HG02588 (cell line): ENCODE results near the gene ZNF320.
A peak's percentile ranks its signal among the peaks of the same experiment; 100 is the strongest.
"Not testable (repeated sequence)": the region's sequence is repeated elsewhere in the genome, so short reads cannot be mapped to it uniquely, and the experiment has no call there.

Experiments
- ATAC-seq: cut with Tn5 transposase; IDR thresholded peaks from one replicate; pipeline ENCODE4 v1.9.1; 2021; ENCODE audit warnings: mild to moderate bottlenecking, moderate library complexity; ENCODE audit not compliant: unreplicated experiment

Gene ZNF320

GRCh38 chr19:52922841-52923777, 25.7 kb upstream of the ZNF320 start, which contains the start of gene ZNF888:
TSS of gene ZNF888 (minus strand) at chr19:52923428. CDS start at chr19:52917873, 5,555 bp downstream.
- ATAC-seq, result peak; percentile 95

- ATAC-seq, result no peak
Measured at GRCh38 chr19:52917531-52917930, 20.1 kb upstream of the ZNF320 start.

GRCh38 chr19:52910648-52911047, 13.2 kb upstream of the ZNF320 start:
- no peak for ATAC-seq

DNA sequence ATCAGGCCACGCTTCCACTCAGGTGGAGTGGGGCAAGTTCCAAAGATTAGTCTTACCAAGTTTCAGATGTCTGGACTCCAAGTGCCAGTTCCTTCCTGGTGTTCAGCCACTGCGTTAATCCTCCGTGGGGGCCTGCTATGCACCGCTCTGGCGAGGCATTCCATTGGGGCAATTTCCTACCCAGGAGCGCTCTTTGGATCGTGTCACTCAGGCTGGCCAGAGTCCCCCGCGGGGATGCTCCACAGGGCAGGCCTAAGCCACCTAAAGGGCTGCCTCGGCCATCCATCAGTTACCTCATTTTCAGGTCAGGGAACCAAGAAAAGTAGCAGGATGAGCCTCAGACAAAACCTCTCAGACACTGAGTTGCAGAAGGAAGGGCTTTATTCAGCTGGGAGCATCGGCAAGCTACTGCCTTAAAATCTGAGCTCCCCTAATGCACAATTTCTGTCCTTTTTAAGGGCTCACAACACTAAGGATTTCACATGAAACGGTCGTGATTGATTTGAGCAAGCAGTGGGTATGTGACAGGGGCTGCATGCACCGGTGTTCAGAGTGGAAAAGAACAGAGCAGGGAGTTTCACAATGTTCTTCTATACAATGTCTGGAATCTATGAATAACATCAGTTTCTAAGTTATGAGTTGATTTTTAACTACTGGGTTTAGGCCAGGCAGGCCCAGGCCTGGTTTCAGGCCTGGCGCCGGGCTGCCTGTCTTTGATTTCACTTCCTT, 6.8 kb upstream of the ZNF320 start:
- not testable (repeated sequence) for ATAC-seq

GRCh38 chr19:52901842-52902241, 4.4 kb upstream of the ZNF320 start:
- no peak for ATAC-seq

GRCh38 chr19:52898596-52898995, 1.2 kb upstream of the ZNF320 start:
- not testable (repeated sequence) for ATAC-seq

GRCh38 chr19:52898101-52898500, 666 bp upstream of the ZNF320 start:
- no peak for ATAC-seq

- no peak for ATAC-seq
Measured at GRCh38 chr19:52896431-52897137, 851 bp downstream of the ZNF320 start.

DNA sequence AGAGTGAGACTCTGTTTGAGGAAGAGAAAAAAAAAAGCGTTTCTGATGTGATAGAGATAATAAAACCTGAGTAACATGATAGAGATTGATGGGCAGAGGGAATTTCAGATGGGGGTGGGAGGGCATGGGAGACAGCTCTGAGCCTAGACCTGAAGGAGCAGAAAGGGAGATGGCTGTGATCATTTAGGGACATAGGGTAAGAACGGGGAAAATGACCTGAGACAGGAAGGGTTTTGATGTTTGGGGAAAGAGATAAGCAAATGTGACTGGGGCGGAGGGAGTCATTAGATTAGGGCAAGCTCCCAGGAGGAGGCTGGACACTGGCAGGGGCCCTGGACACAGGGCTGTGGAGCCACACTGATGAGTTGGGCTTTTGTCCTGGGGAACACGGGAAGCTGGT, 6.1 kb downstream of the ZNF320 start:
- ATAC-seq, result no peak

DNA sequence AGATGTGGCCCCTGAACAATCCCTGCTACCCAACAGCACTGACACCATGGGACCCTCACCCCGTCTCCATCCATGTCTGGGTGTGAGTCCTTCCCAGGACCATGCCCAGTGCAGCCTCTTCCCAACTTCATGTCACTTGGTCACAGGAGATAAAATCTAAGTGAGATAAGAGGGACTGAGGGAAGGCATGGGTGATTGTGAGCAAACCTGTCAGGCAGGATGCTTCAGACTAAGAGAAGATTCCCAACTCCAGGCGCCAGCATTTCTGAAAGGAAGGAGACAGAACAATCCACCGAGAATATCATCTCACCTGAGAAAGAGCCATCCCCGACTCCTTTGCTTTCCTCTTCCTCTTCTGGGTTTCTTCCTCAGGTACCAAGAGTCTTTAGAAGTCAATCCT, 7.5 kb downstream of the ZNF320 start:
- no peak for ATAC-seq

GRCh38 chr19:52889076-52889475, 8.4 kb downstream of the ZNF320 start:
- ATAC-seq, result no peak

DNA sequence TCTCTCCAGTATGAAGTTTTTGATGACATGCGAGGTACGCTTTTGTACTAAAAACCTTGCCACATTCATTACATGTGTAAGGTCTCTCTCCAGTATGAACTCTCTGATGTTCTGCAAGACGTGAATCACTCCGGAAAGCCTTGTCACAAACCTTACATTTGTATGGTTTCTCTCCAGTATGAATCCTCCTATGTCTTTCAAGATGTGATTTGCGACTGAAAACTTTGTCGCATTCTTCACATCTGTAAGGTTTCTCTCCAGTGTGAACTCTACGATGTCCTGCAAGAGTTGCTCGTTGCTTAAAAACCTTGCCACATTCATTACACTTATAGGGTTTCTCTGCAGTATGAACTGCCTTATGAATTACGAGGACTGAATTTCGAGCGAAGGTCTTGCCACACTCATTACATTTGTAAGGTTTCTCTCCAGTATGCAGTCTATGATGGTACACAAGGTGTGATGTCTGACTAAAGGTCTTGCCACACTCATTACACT, 16.5 kb downstream of the ZNF320 start:
- ATAC-seq, result no peak

DNA sequence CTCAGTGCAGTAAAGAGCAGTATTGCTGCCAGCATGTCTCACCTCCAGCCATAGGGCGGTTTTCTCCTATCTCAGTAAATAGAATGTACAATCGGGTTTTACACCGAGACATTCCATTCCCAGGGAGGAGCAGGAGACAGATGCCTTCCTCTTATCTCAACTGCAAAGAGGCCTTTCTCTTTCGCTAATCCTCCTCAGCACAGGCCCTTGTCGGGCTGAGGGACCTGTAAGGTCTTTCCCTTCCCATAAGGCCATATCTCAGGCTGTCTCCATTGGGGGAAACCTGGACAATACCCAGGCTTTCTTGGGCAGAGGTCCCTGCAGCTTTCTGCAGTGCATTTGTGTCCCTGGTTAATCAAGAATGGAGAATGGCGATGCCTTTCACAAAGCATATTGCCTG, 24.4 kb downstream of the ZNF320 start:
- not testable (repeated sequence) for ATAC-seq

GRCh38 chr19:52871466-52871865, 26.0 kb downstream of the ZNF320 start:
- ATAC-seq, result no peak

DNA sequence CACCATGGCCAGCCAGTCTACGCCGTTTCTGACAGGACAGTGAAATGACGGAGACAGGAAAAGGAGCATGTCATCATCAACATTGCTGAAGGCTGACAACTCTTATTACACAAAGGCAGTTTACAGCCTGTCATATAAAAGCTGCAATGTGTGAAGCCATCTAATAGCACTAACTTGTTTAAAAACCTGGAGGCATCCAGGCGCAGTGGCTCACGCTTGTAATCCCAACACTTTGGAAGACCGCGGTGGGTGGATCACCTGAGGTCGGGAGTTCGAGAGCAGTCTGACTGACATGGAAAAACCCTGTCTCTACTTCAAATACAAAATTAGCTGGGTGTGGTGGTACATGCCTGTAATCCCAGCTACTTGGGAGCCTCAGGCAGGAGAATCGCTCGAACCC, 29.4 kb downstream of the ZNF320 start:
- ATAC-seq, result not testable (repeated sequence)

GRCh38 chr19:52857378-52858191, 39.9 kb downstream of the ZNF320 start, which contains the start of gene ZNF468:
TSS of gene ZNF468 (minus strand) at chr19:52857619. CDS start at chr19:52854272, 3,347 bp downstream.
- ATAC-seq, result peak; percentile 94

GRCh38 chr19:52856540-52857377, 40.7 kb downstream of the ZNF320 start:
- ATAC-seq, result not testable (repeated sequence)
